Measurements from ENCODE around the gene HACE1.
"Not testable (repeated sequence)": the region's sequence is repeated elsewhere in the genome, so short reads cannot be mapped to it uniquely, and the experiment has no call there.

HACE1 gene

GRCh38 chr6:104828478-104828877 is 31.2 kb downstream of the HACE1 start:
- DNase-seq (ENCODE audit: low read depth): no peak

- DNase-seq (ENCODE audit: low read depth): not testable (repeated sequence)
Observed at GRCh38 chr6:104820820-104821219, 38.9 kb downstream of the HACE1 start.

GRCh38 chr6:104816125-104816524 is 43.6 kb downstream of the HACE1 start:
- no peak for DNase-seq (ENCODE audit: low read depth)

GRCh38 chr6:104814743-104815142 is 45.0 kb downstream of the HACE1 start:
- DNase-seq (ENCODE audit: low read depth): no peak

GRCh38 chr6:104813552-104813951 is 46.2 kb downstream of the HACE1 start:
- no peak for DNase-seq (ENCODE audit: low read depth)

GRCh38 chr6:104809116-104809515 is 50.6 kb downstream of the HACE1 start:
- no peak for DNase-seq (ENCODE audit: low read depth)

- DNase-seq (ENCODE audit: low read depth): not testable (repeated sequence)
Observed at GRCh38 chr6:104805335-104805734, 54.4 kb downstream of the HACE1 start.

- no peak for DNase-seq (ENCODE audit: low read depth)
Observed at GRCh38 chr6:104799134-104799657, 60.5 kb downstream of the HACE1 start.

- DNase-seq (ENCODE audit: low read depth): no peak
Observed at GRCh38 chr6:104796031-104796785, 63.5 kb downstream of the HACE1 start.

- DNase-seq (ENCODE audit: low read depth): no peak
Observed at GRCh38 chr6:104795363-104795762, 64.4 kb downstream of the HACE1 start.

GRCh38 chr6:104789770-104790190 is 69.9 kb downstream of the HACE1 start:
- no peak for DNase-seq (ENCODE audit: low read depth)

GRCh38 chr6:104788400-104788799 is 71.3 kb downstream of the HACE1 start:
- no peak for DNase-seq (ENCODE audit: low read depth)

GRCh38 chr6:104787305-104787704 is 72.4 kb downstream of the HACE1 start:
- no peak for DNase-seq (ENCODE audit: low read depth)

- no peak for DNase-seq (ENCODE audit: low read depth)
Observed at GRCh38 chr6:104784884-104785283, 74.8 kb downstream of the HACE1 start.

- DNase-seq (ENCODE audit: low read depth): no peak
Observed at GRCh38 chr6:104771258-104771832, 88.4 kb downstream of the HACE1 start.

- no peak for DNase-seq (ENCODE audit: low read depth)
Observed at GRCh38 chr6:104768906-104769305, 90.8 kb downstream of the HACE1 start.

- DNase-seq (ENCODE audit: low read depth): no peak
Observed at GRCh38 chr6:104766595-104766994, 93.1 kb downstream of the HACE1 start.

GRCh38 chr6:104754788-104755409 is 104.8 kb downstream of the HACE1 start:
- no peak for DNase-seq (ENCODE audit: low read depth)

- no peak for DNase-seq (ENCODE audit: low read depth)
Observed at GRCh38 chr6:104753251-104753650, 106.5 kb downstream of the HACE1 start.

GRCh38 chr6:104750449-104750848 is 109.3 kb downstream of the HACE1 start:
- no peak for DNase-seq (ENCODE audit: low read depth)

GRCh38 chr6:104739124-104739523 is 120.6 kb downstream of the HACE1 start:
- not testable (repeated sequence) for DNase-seq (ENCODE audit: low read depth)

GRCh38 chr6:104737567-104737966 is 122.2 kb downstream of the HACE1 start:
- not testable (repeated sequence) for DNase-seq (ENCODE audit: low read depth)

- DNase-seq (ENCODE audit: low read depth): no peak
Observed at GRCh38 chr6:104736545-104736944, 123.2 kb downstream of the HACE1 start.
